ENCODE results near the gene RBM42. TPM values are rescaled to one million over a fixed set of nuclear protein-coding genes. Genes with fewer than 3 reads are reported as not detected.

Gene RBM42
- total and polyA plus RNA-seq, 9 of the 15 experiments (the other 6 are each of a cell fraction or from before 2014, with no cell fraction given), result 5.7 to 149 (median 32.4) TPM

DNA sequence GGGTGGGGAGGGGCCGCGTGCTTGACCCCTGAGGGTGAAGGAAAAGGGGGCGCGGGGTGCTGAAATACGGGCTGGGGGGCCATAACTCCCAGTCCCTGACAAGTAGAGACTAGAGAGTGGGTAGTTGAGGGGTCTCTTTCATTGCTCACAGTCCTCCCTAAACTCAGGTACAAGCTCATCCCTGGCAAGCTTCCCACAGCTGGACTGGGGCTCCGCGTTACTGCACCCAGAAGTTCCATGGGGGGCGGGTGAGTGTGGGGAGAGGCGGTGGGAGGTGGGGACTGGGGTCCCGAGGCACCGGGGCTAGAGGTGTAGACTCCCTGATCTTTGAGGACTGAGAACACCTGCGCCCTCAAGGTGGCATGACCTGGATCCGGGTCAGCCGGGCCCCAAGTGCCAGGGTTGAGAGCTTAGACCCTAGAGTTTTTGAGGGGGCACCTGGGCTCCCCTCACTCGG, 14.0 kb downstream of the RBM42 start:
- peak overlapping the region; percentile 44 for H3K4me3 ChIP-seq
- peaks cover 28 to 62% of the 10 kb centered on the region in 2 experiments for H3K4me1 ChIP-seq (replicated peaks in 1 of 2; ENCODE audit: control insufficient read depth in 2 of 2, insufficient read depth in 2 of 2, low read length in 2 of 2)
- H3K4me2 ChIP-seq (ENCODE audit: insufficient read depth, low read length), result peak overlapping the region; percentile 85
- H3K9me1 ChIP-seq (ENCODE audit: control insufficient read depth, insufficient read depth, low read length), result no peaks in the 10 kb centered on the region
- H3K36me3 ChIP-seq (ENCODE audit: control insufficient read depth, insufficient read depth, low read length), result peaks cover 7% of the 10 kb centered on the region; the same call in 1 of the 3 replicates
- H2AFZ ChIP-seq (ENCODE audit: low read depth, low read length), result peak overlapping the region; percentile 99
- intact Hi-C loops (cut with micrococcal nuclease) (loop anchor here (5.0 to 10.0 kb wide), 2 partner anchors 86 to 102 kb away; partner anchors contain the start of genes IGFLR1, LIN37, PSENEN and U2AF1L4), in situ Hi-C loops (cut with MboI) (no loop called here)
- no TSS peak for BruUV-seq (replicated peaks)
- no peaks in the 10 kb centered on the region for H3K27me3 ChIP-seq (ENCODE audit: control insufficient read depth in 2 of 2, insufficient read depth in 2 of 2, low read length in 2 of 2)
- H3K9ac ChIP-seq (ENCODE audit: insufficient read depth in 1 of 2, low read depth in 2 of 2, low read length in 2 of 2), result peak overlapping the region; percentile 80 to 88
- ATAC-seq (no peak), FAIRE-seq (no peak), DNase-seq (ENCODE audit: extremely low read depth in 1 of 4, low spot score in 3 of 4) (no peak)
- H3K27ac ChIP-seq (ENCODE audit: extremely low read depth, low read depth, low read length), result peak overlapping the region; percentile 89
- WGBS (ENCODE audit: insufficient coverage, low coverage, missing lambda C conversion rate), result 27% methylated on average over 6 of the region's 15 CpGs
- no peaks in the 10 kb centered on the region for H4K20me1 ChIP-seq (replicated peaks; ENCODE audit: control insufficient read depth, insufficient read depth, low read length)
- H3K79me2 ChIP-seq (ENCODE audit: control insufficient read depth, insufficient read depth, low read length), result no peaks in the 10 kb centered on the region
- ChIA-PET POLR2A (interaction anchor here (1.0 to 1.2 kb wide), 2 partner anchors 10 to 30 kb away, joined by 3 to 4 read pairs; no protein-coding TSS in a partner anchor), CTCF (ENCODE audit: low intra/inter-chr PET ratio) (interaction anchor here (0.6 kb wide), 1 partner anchor 97 kb away, joined by 3 read pairs; the partner anchor contains the start of gene TMEM147)
- no peaks in the 10 kb centered on the region for H3K9me3 ChIP-seq (replicated peaks; ENCODE audit: control insufficient read depth, insufficient read depth, low read depth, low read length)
- TF ChIP-seq ZNF263 (CRISPR knock-in tag; IDR thresholded peaks at IDR 0.05; ENCODE audit: borderline replicate concordance), result peak; percentile 72
- TF ChIP-seq, protein P1, sequence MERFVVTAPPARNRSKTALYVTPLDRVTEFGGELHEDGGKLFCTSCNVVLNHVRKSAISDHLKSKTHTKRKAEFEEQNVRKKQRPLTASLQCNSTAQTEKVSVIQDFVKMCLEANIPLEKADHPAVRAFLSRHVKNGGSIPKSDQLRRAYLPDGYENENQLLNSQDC (CRISPR knock-in tag; IDR thresholded peaks at IDR 0.05), result no peak

All from K562 (cell line).